HepG2 (cell line): ENCODE data around the gene MT1F. TPM values are rescaled to one million over a fixed set of nuclear protein-coding genes. Genes with fewer than 3 reads are reported as not detected.

Experiments used
- CCDC6 ChIP-seq: sonication (generic); formaldehyde crosslinking; IDR thresholded peaks from 2 replicates; pipeline ENCODE4 v1.8.1; 2022; ENCODE audit warnings: mild to moderate bottlenecking, missing genetic modification reagents, moderate library complexity
- ESRRA ChIP-seq: sonication (generic); formaldehyde crosslinking; IDR thresholded peaks from 2 replicates; pipeline ENCODE4 v1.5.1; 2020; ENCODE audit warnings: mild to moderate bottlenecking, low read depth, missing genetic modification reagents
- KDM1A ChIP-seq: IDR thresholded peaks from 2 replicates; pipeline ENCODE4 v1.6.1; 2016; ENCODE audit warnings: missing compliant biosample characterization
- NAIF1 ChIP-seq: sonication (generic); formaldehyde crosslinking; IDR thresholded peaks from 2 replicates; pipeline ENCODE4 v1.5.0; 2020; ENCODE audit warnings: mild to moderate bottlenecking, missing genetic modification reagents, borderline replicate concordance
- PRDM4 ChIP-seq: sonication (generic); formaldehyde crosslinking; IDR thresholded peaks from 2 replicates; pipeline ENCODE4 v1.9.0; 2021; ENCODE audit warnings: missing genetic modification reagents, borderline replicate concordance
- RERE ChIP-seq: IDR thresholded peaks from 2 replicates; pipeline ENCODE4 v1.6.1; 2016; ENCODE audit warnings: low read depth, missing genetic modification reagents, missing compliant biosample characterization
- SRY ChIP-seq: sonication (generic); formaldehyde crosslinking; IDR thresholded peaks from 2 replicates; pipeline ENCODE4 v1.8.0; 2022; ENCODE audit warnings: mild to moderate bottlenecking, missing genetic modification reagents
- TGIF2 ChIP-seq: IDR thresholded peaks from 2 replicates; pipeline ENCODE4 v1.6.1; 2016; ENCODE audit warnings: control low read depth, missing compliant biosample characterization
- ZFP62 ChIP-seq: sonication (generic); formaldehyde crosslinking; IDR thresholded peaks from 2 replicates; pipeline ENCODE4 v1.4.0; 2020; ENCODE audit warnings: missing genetic modification reagents
- ZNF20 ChIP-seq: sonication (generic); formaldehyde crosslinking; IDR thresholded peaks from 2 replicates; pipeline ENCODE4 v1.4.0; 2020; ENCODE audit warnings: mild to moderate bottlenecking, moderate library complexity, missing genetic modification reagents
- ZNF280D ChIP-seq: sonication (generic); formaldehyde crosslinking; IDR thresholded peaks from 2 replicates; pipeline ENCODE4 v1.5.1; 2020; ENCODE audit warnings: mild to moderate bottlenecking, missing genetic modification reagents
- ZNF44 ChIP-seq: sonication (generic); formaldehyde crosslinking; IDR thresholded peaks from 2 replicates; pipeline ENCODE4 v1.5.1; 2020; ENCODE audit warnings: mild to moderate bottlenecking, missing genetic modification reagents
- ZNF660 ChIP-seq: sonication (generic); formaldehyde crosslinking; IDR thresholded peaks from 2 replicates; pipeline ENCODE4 v1.5.1; 2020; ENCODE audit warnings: mild to moderate bottlenecking, low read depth, missing genetic modification reagents, borderline replicate concordance
- polyA plus RNA-seq, 8 experiments: library from polyadenylated mRNA; depleted of rRNA in 3 of 8; stranded (reverse) in 7 of 8; unstranded in 1 of 8; fragments of >200 nt; fragmentation: Illumina TruSeq in 4 of 8; extraction: Trizol in 4 of 8; gene quantifications; 2 replicates each; pipeline versions ENCODE4 v1.2.1 to v1.2.3, GENCODE V29; 2011 to 2016; ENCODE audit warnings: low read depth in 4 of 8, missing spikeins in 1 of 8, mixed read lengths in 1 of 8; ENCODE audit not compliant: insufficient read depth in 1 of 8
- total RNA-seq, 5 experiments: library from RNA; depleted of rRNA; stranded (reverse); fragments of >200 nt; fragmentation: Illumina TruSeq; extraction: Trizol; gene quantifications; 2 replicates each; pipeline ENCODE4 v1.2.3, GENCODE V29; 2016; ENCODE audit warnings: low read depth in 1 of 5
- TF ChIP-seq, protein P1 (sequence below): fragments of 450-650 bp; IDR thresholded peaks from 2 replicates; pipeline ENCODE4 v1.6.1; 2017
- TF ChIP-seq, protein P2 (sequence below): sonication (generic); formaldehyde crosslinking; IDR thresholded peaks from 2 replicates; pipeline ENCODE4 v1.5.0; 2020; ENCODE audit warnings: missing genetic modification reagents, mild to moderate bottlenecking, borderline replicate concordance

The MT1F gene
- total and polyA plus RNA-seq, 2 of the 13 experiments (the other 11 are each of a cell fraction or from before 2014, with no cell fraction given), result 1.9 to 169 TPM

GRCh38 chr16:56657555-56658326, at the start of gene MT1F (continued):
- TF ChIP-seq, protein P1, sequence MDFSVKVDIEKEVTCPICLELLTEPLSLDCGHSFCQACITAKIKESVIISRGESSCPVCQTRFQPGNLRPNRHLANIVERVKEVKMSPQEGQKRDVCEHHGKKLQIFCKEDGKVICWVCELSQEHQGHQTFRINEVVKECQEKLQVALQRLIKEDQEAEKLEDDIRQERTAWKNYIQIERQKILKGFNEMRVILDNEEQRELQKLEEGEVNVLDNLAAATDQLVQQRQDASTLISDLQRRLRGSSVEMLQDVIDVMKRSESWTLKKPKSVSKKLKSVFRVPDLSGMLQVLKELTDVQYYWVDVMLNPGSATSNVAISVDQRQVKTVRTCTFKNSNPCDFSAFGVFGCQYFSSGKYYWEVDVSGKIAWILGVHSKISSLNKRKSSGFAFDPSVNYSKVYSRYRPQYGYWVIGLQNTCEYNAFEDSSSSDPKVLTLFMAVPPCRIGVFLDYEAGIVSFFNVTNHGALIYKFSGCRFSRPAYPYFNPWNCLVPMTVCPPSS, result no peak
- TF ChIP-seq RERE (CRISPR knock-in tag) (no peak), ESRRA (CRISPR knock-in tag) (peak; percentile 86; the same call in 1 of the 2 replicates), ZNF660 (CRISPR knock-in tag) (no peak), PRDM4 (CRISPR knock-in tag) (no peak), ZFP62 (CRISPR knock-in tag) (no peak), ZNF44 (no peak), CCDC6 (CRISPR knock-in tag) (no peak; the same call in 1 of the 2 replicates), SRY (no peak), ZNF20 (CRISPR knock-in tag) (no peak), TGIF2 (no peak), KDM1A (CRISPR knock-in tag) (no peak), NAIF1 (CRISPR knock-in tag) (no peak), ZNF280D (CRISPR knock-in tag) (no peak)
- TF ChIP-seq, protein P2, sequence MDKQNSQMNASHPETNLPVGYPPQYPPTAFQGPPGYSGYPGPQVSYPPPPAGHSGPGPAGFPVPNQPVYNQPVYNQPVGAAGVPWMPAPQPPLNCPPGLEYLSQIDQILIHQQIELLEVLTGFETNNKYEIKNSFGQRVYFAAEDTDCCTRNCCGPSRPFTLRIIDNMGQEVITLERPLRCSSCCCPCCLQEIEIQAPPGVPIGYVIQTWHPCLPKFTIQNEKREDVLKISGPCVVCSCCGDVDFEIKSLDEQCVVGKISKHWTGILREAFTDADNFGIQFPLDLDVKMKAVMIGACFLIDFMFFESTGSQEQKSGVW, result no peak
